Iris pigment epithelial cell (primary cell): ENCODE data around the gene BAHCC1.
"Not testable (repeated sequence)": the region's sequence is repeated elsewhere in the genome, so short reads cannot be mapped to it uniquely, and the experiment has no call there.

Experiments
- DNase-seq: peaks from one replicate; pipeline ENCODE4 v3.0.0-alpha.2; 2011; ENCODE audit warnings: low read depth

BAHCC1 gene

GRCh38 chr17:81413497-81414135 is 18.4 kb downstream of the BAHCC1 start:
- no peak for DNase-seq

GRCh38 chr17:81414756-81415516 is 19.7 kb downstream of the BAHCC1 start:
- no peak for DNase-seq

GRCh38 chr17:81415681-81416080 is 20.4 kb downstream of the BAHCC1 start:
- DNase-seq: no peak

GRCh38 chr17:81416612-81417011 is 21.4 kb downstream of the BAHCC1 start:
- no peak for DNase-seq

- DNase-seq: no peak
These were observed 22.0 kb downstream of the BAHCC1 start for GRCh38 chr17:81417049-81417878.

- DNase-seq: no peak
These were observed 22.8 kb downstream of the BAHCC1 start for GRCh38 chr17:81417879-81418709.

- DNase-seq: no peak
These were observed 23.6 kb downstream of the BAHCC1 start for GRCh38 chr17:81418710-81419318.

GRCh38 chr17:81419319-81419885 is 24.1 kb downstream of the BAHCC1 start:
- peak; percentile 75 for DNase-seq

GRCh38 chr17:81419886-81420768 is 24.9 kb downstream of the BAHCC1 start:
- no peak for DNase-seq

- DNase-seq: no peak
These were observed 25.7 kb downstream of the BAHCC1 start for GRCh38 chr17:81420769-81421462.

GRCh38 chr17:81422776-81423697 is 27.8 kb downstream of the BAHCC1 start:
- DNase-seq: peak; percentile 95

- no peak for DNase-seq
These were observed 28.4 kb downstream of the BAHCC1 start for GRCh38 chr17:81423698-81424071.

- no peak for DNase-seq
These were observed 29.1 kb downstream of the BAHCC1 start for GRCh38 chr17:81424151-81425017.

GRCh38 chr17:81425041-81425440 is 29.8 kb downstream of the BAHCC1 start:
- DNase-seq: not testable (repeated sequence)

- DNase-seq: not testable (repeated sequence)
These were observed 30.6 kb downstream of the BAHCC1 start for GRCh38 chr17:81425716-81426392.

GRCh38 chr17:81426393-81427172 is 31.3 kb downstream of the BAHCC1 start:
- no peak for DNase-seq
